22Rv1 (cell line): ENCODE data around the gene UIMC1.

Experiments used
- H3K27ac ChIP-seq: fragments of 450-650 bp; 2 replicates; pipeline ENCODE4 v1.5.1; 2017
- ZFX ChIP-seq: fragments of 450-650 bp; IDR thresholded peaks from 2 replicates; pipeline ENCODE4 v1.6.1; 2017; ENCODE audit warnings: antibody characterized with exemption, borderline replicate concordance
- TF ChIP-seq, protein P1 (sequence below): fragments of 450-650 bp; IDR thresholded peaks from 2 replicates; pipeline ENCODE4 v1.5.1; 2017; ENCODE audit warnings: mild to moderate bottlenecking

UIMC1 gene

DNA sequence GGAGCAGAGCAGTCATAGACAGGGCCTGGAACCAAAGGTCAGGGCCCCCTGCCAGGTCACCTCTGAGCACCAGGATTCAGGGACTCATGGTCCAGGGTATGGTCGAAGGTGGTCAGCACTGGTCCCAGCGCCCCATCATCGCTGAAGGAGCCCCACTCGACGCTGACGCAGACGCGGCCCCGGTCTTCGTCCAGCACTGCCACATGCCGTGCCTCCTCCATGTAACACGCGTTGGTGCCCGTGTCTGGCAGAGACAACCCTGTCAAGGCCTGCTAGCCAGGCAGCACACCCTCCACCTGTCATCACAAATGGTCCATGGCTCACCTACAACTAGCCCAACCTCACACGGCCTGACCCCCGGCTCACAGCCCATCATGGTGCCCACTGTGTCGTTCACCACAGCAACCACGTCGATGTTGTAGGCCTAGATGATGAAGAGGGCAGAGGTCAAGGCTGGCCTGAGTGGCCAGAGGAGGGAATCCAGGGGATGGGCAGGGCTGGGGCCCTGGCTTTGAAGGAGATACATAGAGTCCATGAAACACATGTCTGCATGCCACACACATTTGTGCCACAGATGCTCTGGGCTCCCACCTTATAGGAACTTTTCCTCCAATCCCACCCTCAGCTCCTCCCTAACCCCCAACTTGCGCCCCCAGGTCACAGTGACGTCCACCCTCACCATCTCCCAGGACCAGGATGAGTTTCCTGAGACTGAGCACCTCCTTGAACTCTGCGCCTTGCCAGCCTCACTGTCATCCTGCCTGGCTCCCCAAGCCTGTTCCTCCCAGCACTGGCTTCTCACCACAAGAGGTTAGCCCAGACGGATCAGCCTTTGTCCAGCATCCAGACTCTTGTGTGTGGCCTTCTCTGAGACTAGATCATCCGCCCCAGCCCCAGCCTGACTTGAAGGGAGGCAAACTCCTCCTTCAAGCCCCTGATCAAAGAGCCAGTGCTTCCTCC, 117.0 kb downstream of the UIMC1 start:
- TF ChIP-seq, protein P1, sequence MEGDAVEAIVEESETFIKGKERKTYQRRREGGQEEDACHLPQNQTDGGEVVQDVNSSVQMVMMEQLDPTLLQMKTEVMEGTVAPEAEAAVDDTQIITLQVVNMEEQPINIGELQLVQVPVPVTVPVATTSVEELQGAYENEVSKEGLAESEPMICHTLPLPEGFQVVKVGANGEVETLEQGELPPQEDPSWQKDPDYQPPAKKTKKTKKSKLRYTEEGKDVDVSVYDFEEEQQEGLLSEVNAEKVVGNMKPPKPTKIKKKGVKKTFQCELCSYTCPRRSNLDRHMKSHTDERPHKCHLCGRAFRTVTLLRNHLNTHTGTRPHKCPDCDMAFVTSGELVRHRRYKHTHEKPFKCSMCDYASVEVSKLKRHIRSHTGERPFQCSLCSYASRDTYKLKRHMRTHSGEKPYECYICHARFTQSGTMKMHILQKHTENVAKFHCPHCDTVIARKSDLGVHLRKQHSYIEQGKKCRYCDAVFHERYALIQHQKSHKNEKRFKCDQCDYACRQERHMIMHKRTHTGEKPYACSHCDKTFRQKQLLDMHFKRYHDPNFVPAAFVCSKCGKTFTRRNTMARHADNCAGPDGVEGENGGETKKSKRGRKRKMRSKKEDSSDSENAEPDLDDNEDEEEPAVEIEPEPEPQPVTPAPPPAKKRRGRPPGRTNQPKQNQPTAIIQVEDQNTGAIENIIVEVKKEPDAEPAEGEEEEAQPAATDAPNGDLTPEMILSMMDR: no peak
- TF ChIP-seq ZFX: no peak
- no peak overlapping the region for H3K27ac ChIP-seq

- TF ChIP-seq, protein P1: no peak
- TF ChIP-seq ZFX: no peak
- no peak overlapping the region for H3K27ac ChIP-seq
Measured at GRCh38 chr5:176888865-176889165, 117.8 kb downstream of the UIMC1 start.

DNA sequence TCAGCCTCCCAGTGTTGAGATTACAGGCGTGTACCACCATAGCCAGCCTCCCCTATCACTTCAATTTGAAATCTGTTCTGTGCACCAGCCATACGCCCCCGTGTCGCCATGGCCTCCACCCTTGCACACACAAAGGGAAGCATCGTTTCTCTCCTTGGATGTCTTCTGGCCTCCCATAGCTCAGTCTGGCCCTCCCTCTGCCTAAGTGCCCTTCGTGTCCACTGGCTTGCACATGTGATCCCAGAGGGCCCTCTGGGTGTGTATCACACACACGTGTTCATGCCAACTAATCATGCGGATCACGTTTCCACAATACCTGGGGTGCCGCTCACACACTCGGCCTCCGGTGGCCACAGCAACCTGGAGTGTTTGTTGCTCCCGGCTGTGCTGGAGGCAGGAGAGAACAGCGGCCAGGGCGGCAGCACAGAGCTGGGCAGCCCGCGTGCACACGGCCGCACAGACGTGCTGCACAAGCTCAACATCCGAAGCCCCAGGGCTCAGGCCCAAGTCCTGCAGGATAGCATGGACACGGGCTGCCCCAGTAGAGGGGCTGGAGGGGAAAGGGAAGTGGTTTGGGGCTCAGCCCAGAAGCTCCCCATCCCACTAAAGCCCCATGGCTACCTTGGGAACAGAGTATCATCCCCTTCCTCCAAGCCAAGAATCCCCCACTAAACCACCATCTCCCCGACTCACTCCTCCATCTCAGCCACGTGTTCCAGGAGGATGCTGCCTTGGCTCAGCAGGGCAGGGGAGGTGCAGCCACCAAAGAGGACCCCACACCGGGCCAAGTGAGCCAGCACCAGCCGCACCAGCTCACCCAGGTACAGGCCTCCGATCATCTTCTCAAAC, 118.3 kb downstream of the UIMC1 start:
- H3K27ac ChIP-seq: no peak overlapping the region
- no peak for TF ChIP-seq ZFX
- TF ChIP-seq, protein P1: no peak

DNA sequence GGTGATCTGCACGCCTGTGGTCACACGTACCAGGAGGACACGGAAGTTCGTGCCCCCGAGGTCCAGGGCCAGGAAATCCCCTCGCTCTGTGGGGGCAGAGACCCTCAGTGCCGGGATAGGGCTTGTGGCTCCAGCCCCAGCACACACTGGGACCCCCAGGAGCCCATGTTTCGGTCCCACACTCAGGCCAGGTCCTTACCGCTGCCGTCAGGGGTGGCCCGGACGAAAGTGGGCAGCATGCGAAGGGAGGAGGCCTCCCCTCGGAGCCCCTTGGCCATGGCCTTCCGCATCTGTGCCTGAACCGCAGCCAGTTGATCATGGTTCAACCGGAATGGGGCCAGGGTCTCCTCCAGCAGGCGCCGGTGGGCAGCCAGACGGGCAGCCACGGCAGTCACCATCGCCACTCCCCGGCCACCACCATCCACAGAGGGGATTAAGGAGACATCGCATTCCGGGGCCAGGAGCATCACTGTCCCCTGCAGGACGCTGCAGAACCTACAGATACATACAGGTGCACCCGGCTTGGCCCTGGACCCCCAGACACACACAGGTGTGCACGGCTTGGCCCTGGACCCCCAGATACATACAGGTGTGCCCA, 119.2 kb downstream of the UIMC1 start:
- no peak overlapping the region for H3K27ac ChIP-seq
- TF ChIP-seq, protein P1: no peak
- no peak for TF ChIP-seq ZFX

DNA sequence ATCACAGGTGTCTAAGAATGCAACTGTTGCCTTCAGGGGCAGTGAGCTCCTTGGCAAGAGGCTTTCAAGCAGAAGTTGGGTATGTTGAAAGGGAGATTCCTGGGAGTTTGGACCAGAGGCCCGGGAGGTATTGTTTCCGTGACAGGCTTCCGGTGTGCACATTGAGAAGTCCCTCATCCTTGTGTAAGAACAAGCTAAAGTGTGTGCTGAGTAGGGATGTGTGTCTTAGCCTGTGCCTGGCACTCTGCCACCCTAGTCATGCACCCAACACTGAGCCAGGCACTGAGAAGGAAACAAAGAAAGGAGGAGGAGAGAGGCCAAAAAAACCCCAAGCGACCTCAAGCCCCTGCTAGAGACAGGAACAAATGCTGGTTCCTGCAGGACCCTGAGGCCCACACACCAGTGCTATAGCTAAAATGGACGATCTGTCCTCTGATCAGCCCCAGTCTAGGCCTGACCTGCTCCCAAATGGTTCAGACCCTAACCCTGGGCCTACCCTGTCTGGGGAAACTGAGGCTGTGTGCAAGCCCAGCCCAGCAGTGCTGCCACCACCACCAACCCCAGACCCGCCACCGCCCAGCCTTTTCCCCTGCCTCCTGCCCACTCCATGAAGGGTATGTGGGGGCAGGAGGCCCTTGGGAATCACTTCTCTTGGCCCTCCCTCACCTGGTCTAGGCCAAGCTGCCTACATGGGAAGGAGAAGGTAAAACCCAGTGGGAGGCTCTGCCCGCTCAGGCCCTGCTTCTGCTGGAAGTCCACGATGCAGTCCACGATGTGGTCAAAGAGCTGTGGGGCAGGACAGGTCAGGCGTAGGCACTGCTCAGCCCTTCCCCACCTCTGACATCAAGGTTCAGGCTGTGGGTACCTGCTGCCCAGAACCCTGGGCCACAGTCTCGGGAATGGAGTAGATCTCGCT, 120.0 kb downstream of the UIMC1 start:
- no peak for TF ChIP-seq ZFX
- TF ChIP-seq, protein P1: no peak
- no peak overlapping the region for H3K27ac ChIP-seq

GRCh38 chr5:176884571-176884890, 122.0 kb downstream of the UIMC1 start:
- TF ChIP-seq, protein P1: no peak
- no peak for TF ChIP-seq ZFX
- no peak overlapping the region for H3K27ac ChIP-seq
